ENCODE results near the gene MYO1E. TPM values are rescaled to one million over a fixed set of nuclear protein-coding genes. Genes with fewer than 3 reads are reported as not detected.

Gene MYO1E
- total and polyA plus RNA-seq, 2 of the 8 experiments (the other 6 are each of a cell fraction or from before 2014, with no cell fraction given): 19.6 to 142 TPM

DNA sequence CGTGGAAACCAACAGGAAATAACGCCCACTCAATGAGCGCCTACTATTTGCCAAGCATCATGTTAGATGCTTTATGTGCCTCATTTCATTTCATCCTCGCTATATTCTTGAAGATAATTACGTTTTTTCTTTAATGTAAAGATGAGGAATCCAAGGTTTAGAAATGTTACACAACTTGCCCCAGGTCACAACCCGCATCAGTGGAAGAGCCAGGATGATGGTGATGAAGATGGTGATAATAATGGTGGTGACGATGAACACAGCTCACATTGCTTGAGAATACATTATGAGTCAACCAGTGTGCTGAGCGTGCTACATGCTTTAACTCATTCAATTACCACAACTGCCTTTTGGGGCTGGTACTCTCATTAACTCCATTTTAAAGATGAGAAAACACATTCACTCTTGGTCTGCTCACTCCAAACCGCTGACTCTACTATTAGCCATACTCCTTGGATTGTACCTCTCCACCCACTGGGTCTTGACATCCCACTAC lies 21.5 kb upstream of the MYO1E start (continued):
- TF ChIP-seq CHD7 (IDR thresholded peaks at IDR 0.05; ENCODE audit: insufficient replicate concordance, low read length) (no peak), TCF12 (IDR thresholded peaks at IDR 0.05; ENCODE audit: low read depth, low read length) (no peak), YY1 (IDR thresholded peaks at IDR 0.05; ENCODE audit: low read depth, low read length) (no peak), TEAD4 (IDR thresholded peaks at IDR 0.05; ENCODE audit: low read depth, low read length) (no peak), CBX5 (IDR thresholded peaks at IDR 0.05; ENCODE audit: low read depth, low read length) (no peak), JUND (IDR thresholded peaks at IDR 0.05; ENCODE audit: low read length) (no peak), POU5F1 (IDR thresholded peaks at IDR 0.05; ENCODE audit: low read depth, low read length) (no peak)
- TF ChIP-seq, protein P1, sequence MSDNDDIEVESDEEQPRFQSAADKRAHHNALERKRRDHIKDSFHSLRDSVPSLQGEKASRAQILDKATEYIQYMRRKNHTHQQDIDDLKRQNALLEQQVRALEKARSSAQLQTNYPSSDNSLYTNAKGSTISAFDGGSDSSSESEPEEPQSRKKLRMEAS (IDR thresholded peaks at IDR 0.05): no peak
- TF ChIP-seq, protein P2, sequence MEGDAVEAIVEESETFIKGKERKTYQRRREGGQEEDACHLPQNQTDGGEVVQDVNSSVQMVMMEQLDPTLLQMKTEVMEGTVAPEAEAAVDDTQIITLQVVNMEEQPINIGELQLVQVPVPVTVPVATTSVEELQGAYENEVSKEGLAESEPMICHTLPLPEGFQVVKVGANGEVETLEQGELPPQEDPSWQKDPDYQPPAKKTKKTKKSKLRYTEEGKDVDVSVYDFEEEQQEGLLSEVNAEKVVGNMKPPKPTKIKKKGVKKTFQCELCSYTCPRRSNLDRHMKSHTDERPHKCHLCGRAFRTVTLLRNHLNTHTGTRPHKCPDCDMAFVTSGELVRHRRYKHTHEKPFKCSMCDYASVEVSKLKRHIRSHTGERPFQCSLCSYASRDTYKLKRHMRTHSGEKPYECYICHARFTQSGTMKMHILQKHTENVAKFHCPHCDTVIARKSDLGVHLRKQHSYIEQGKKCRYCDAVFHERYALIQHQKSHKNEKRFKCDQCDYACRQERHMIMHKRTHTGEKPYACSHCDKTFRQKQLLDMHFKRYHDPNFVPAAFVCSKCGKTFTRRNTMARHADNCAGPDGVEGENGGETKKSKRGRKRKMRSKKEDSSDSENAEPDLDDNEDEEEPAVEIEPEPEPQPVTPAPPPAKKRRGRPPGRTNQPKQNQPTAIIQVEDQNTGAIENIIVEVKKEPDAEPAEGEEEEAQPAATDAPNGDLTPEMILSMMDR (IDR thresholded peaks at IDR 0.05; ENCODE audit: control extremely low read depth in 1 of 3, insufficient read depth in 1 of 3, low read depth in 1 of 3, low read length in 3 of 3): no peak
